Adrenal gland (tissue), 12 donors: Measurements from ENCODE around the gene ATXN7. TPM values are rescaled to one million over a fixed set of nuclear protein-coding genes. Genes with fewer than 3 reads are reported as not detected.

Experiments used
- DNase-seq, 7 donors: peaks; one replicate each; pipeline ENCODE4 v3.0.0-alpha.2; 2019 to 2020
- H3K27ac ChIP-seq, 5 donors: fragments of 200-600 bp; sonication (generic) in 4 of 5; 1 replicate in 3 of 5; 2 replicates in 2 of 5; pipeline versions ENCODE4 v1.5.1 to v1.8.0; 2016 to 2020; ENCODE audit warnings: mild to moderate bottlenecking in 1 of 5
- H3K27me3 ChIP-seq: fragments of 200-600 bp; 2 replicates; pipeline ENCODE4 v1.8.0; 2021
- H3K36me3 ChIP-seq, 2 donors: fragments of 200-600 bp; replicated peaks in 1 of 2; 1 replicate in 1 of 2; 2 replicates in 1 of 2; pipeline versions ENCODE4 v1.5.1 to v1.8.0; 2018 to 2022
- H3K4me1 ChIP-seq, 2 donors: fragments of 200-600 bp; replicated peaks in 1 of 2; 1 replicate in 1 of 2; 2 replicates in 1 of 2; pipeline versions ENCODE4 v1.5.1 to v1.8.0; 2018 to 2021
- H3K4me3 ChIP-seq, 4 donors: fragments of 200-600 bp; sonication (generic) in 3 of 4; one replicate each; pipeline ENCODE4 v1.5.1; 2016 to 2018
- H3K9me3 ChIP-seq, 3 donors: fragments of 200-600 bp; sonication (generic) in 1 of 3; replicated peaks in 1 of 3; 1 replicate in 2 of 3; 2 replicates in 1 of 3; pipeline versions ENCODE4 v1.5.1 to v1.8.0; 2016 to 2021
- POLR2A ChIP-seq, 2 donors: fragments of 450-650 bp; IDR thresholded peaks; one replicate each; pipeline ENCODE4 v1.6.1; 2017; ENCODE audit warnings: antibody characterized with exemption in 2 of 2, mild to moderate bottlenecking in 2 of 2, moderate library complexity in 1 of 2
- WGBS, 4 donors: extraction: QIAGEN DNeasy Blood & Tissue Kit in 2 of 4; methylation state at CpG; one replicate each; pipeline versions ENCODE4 v1.1.5 to v1.1.7; 2013 to 2017; 5-methylcytosine and 5-hydroxymethylcytosine counted together
- intact Hi-C, 2 donors: fragments of 100-400 bp; cut with DNase I; formaldehyde crosslinking; loops; one replicate each; pipeline versions ENCODE4 v1.14.1 to v1.15.0; 2022 to 2023
- polyA plus RNA-seq, 3 donors: library from polyadenylated mRNA; stranded (reverse); fragments of 200-250 nt in 2 of 3; fragments of 350-450 nt in 1 of 3; fragmentation: Illumina TruSeq in 1 of 3; extraction: RNeasy Lipid Tissue Mini Kit (QIAGEN cat#74804) in 1 of 3; gene quantifications; one replicate each; pipeline ENCODE4 v1.2.3, GENCODE V29; 2013 to 2014
- total RNA-seq, 9 donors: library from RNA; depleted of rRNA in 4 of 9; stranded (reverse); fragments of >200 nt in 4 of 9; fragments of 120-200 nt in 1 of 9; fragmentation: NEBNext Ultra II Directional in 1 of 9; extraction: Animal tissue kit (Norgen Biotek cat#: 25700) in 1 of 9; gene quantifications; one replicate each; pipeline versions ENCODE4 v1.1.0 to v1.2.4, GENCODE V29; 2013 to 2023
- TF ChIP-seq, protein P1 (sequence below), 6 experiments: fragments of 450-650 bp in 4 of 6; fragments of 200-600 bp in 2 of 6; sonication (generic) in 1 of 6; IDR thresholded peaks; 1 replicate in 5 of 6; 2 replicates in 1 of 6; pipeline versions ENCODE4 v1.5.1 to v1.8.0; 2016 to 2021; ENCODE audit warnings: antibody characterized with exemption in 6 of 6, mild to moderate bottlenecking in 2 of 6, moderate library complexity in 1 of 6
- donor health status: healthy with polysubstance abuse.
- donor health status: Bipolar disorder and iron deficiency.
- donor health status: DM: yes; HTN: yes; CAD: no.
- donor health status: DM: no; HTN: no; CAD: no.
- donor health status: DM: no; HTN: no; CAD: no.
- donor health status: DM: yes; HTN: yes; CAD: no.

Gene ATXN7
- total and polyA plus RNA-seq, 12 donors: 4.1 to 27.3 (median 18.0) TPM

GRCh38 chr3:64008487-64009351, 145.1 kb downstream of the ATXN7 start:
- WGBS, 4 donors: 74 to 80% (median 78%) methylated on average over 7 of the region's 7 CpGs
- Histone ChIP-seq H3K27ac (peak overlapping the region in 2 of 5 donors; percentile 1 to 8), H3K4me3 (no peak overlapping the region), H3K36me3 (peaks cover 0 to 76% of the 10 kb centered on the region in 2 donors), H3K27me3 (no peaks in the 10 kb centered on the region), H3K4me1 (peaks cover 11 to 50% of the 10 kb centered on the region in 2 donors), H3K9me3 (no peaks in the 10 kb centered on the region)
- TF ChIP-seq, protein P1, sequence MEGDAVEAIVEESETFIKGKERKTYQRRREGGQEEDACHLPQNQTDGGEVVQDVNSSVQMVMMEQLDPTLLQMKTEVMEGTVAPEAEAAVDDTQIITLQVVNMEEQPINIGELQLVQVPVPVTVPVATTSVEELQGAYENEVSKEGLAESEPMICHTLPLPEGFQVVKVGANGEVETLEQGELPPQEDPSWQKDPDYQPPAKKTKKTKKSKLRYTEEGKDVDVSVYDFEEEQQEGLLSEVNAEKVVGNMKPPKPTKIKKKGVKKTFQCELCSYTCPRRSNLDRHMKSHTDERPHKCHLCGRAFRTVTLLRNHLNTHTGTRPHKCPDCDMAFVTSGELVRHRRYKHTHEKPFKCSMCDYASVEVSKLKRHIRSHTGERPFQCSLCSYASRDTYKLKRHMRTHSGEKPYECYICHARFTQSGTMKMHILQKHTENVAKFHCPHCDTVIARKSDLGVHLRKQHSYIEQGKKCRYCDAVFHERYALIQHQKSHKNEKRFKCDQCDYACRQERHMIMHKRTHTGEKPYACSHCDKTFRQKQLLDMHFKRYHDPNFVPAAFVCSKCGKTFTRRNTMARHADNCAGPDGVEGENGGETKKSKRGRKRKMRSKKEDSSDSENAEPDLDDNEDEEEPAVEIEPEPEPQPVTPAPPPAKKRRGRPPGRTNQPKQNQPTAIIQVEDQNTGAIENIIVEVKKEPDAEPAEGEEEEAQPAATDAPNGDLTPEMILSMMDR (IDR thresholded peaks at IDR 0.05): no peak
- no peak for TF ChIP-seq POLR2A (IDR thresholded peaks at IDR 0.05)
- no peak for DNase-seq
- intact Hi-C loops: no loop called here

DNA sequence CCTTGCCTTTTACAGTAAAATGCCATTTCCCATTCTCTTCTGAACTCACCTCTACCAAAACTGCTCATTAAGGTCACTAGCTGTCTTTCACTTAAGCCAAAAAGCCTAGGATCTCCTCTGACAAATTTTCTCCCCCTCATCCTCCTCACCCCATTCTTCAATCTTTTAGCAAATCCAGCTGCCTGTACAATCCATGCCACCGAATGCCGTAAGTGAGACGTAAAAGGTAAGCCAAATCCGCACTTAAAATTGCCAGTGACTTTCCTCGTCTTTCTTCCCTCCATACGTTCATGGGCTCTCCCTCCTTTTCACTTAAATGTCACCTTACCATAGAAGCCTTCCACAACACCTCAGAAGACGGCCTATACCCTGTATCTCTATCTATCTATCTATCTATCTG, 145.9 kb downstream of the ATXN7 start:
- TF ChIP-seq, protein P1 (IDR thresholded peaks at IDR 0.05): no peak
- TF ChIP-seq POLR2A (IDR thresholded peaks at IDR 0.05): no peak
- 78 to 95% (median 91%) methylated on average over 7 of the region's 7 CpGs for WGBS, 4 donors
- Histone ChIP-seq H3K4me1 (peaks cover 11 to 44% of the 10 kb centered on the region in 2 donors), H3K36me3 (peaks cover 0 to 83% of the 10 kb centered on the region in 2 donors), H3K4me3 (no peak overlapping the region), H3K9me3 (no peaks in the 10 kb centered on the region), H3K27me3 (no peaks in the 10 kb centered on the region), H3K27ac (peak overlapping the region in 2 of 5 donors; percentile 17 to 84)
- DNase-seq: no peak
- intact Hi-C loops: no loop called here

GRCh38 chr3:64010199-64010598, 146.5 kb downstream of the ATXN7 start:
- Histone ChIP-seq H3K4me3 (no peak overlapping the region), H3K36me3 (peaks cover 0 to 89% of the 10 kb centered on the region in 2 donors), H3K27ac (peak overlapping the region in 1 of 5 donors; percentile 84), H3K27me3 (no peaks in the 10 kb centered on the region), H3K9me3 (no peaks in the 10 kb centered on the region), H3K4me1 (peaks cover 11 to 45% of the 10 kb centered on the region in 2 donors)
- intact Hi-C loops: no loop called here
- 90 to 93% (median 91%) methylated on average over 5 of the region's 5 CpGs for WGBS, 4 donors
- TF ChIP-seq, protein P1 (IDR thresholded peaks at IDR 0.05): no peak
- TF ChIP-seq POLR2A (IDR thresholded peaks at IDR 0.05): no peak
- no peak for DNase-seq

GRCh38 chr3:64011685-64012084, 148.0 kb downstream of the ATXN7 start:
- Histone ChIP-seq H3K4me1 (peaks cover 11 to 59% of the 10 kb centered on the region in 2 donors), H3K36me3 (peaks cover 0 to 87% of the 10 kb centered on the region in 2 donors), H3K4me3 (no peak overlapping the region), H3K9me3 (no peaks in the 10 kb centered on the region), H3K27me3 (no peaks in the 10 kb centered on the region), H3K27ac (peak overlapping the region; percentile 14 to 84 (median 63))
- intact Hi-C loops: no loop called here
- TF ChIP-seq, protein P1 (IDR thresholded peaks at IDR 0.05): no peak
- peak in 1 of 2 donors; percentile 67 for TF ChIP-seq POLR2A (IDR thresholded peaks at IDR 0.05)
- WGBS, 4 donors: 46 to 51% (median 49%) methylated on average over 5 of the region's 5 CpGs
- peak; percentile 78 to 92 (median 90) for DNase-seq
